GM21367 (cell line): ENCODE results near the gene GSN.

Experiments
- ATAC-seq: cut with Tn5 transposase; IDR thresholded peaks from one replicate; pipeline ENCODE4 v1.9.1; 2021; ENCODE audit not compliant: unreplicated experiment

GSN gene

GRCh38 chr9:121242959-121243346 lies 25.0 kb upstream of the GSN start:
- ATAC-seq: no peak

- no peak for ATAC-seq
These were observed 21.0 kb upstream of the GSN start for GRCh38 chr9:121246821-121247561.

DNA sequence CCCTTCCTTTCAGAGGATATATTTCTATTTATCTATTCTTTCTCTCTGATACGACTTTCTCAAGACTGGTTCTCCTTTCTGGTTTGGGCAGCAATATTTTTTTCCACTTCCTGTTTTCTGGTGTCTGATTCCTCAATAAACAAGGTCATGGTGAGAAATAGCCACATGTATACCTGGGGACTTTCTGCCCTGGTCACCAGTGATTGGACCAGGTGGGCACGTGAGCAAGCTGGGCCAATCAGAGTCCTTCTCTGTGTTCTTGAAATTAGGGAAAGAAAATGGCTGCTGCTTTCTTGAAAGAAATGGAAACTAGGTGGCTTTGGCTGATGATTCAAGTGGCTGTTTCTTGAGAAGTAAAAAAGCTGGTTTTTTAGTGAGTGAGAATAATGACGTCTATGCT lies 18.4 kb upstream of the GSN start:
- no peak for ATAC-seq

GRCh38 chr9:121252104-121252851 lies 15.7 kb upstream of the GSN start:
- no peak for ATAC-seq

DNA sequence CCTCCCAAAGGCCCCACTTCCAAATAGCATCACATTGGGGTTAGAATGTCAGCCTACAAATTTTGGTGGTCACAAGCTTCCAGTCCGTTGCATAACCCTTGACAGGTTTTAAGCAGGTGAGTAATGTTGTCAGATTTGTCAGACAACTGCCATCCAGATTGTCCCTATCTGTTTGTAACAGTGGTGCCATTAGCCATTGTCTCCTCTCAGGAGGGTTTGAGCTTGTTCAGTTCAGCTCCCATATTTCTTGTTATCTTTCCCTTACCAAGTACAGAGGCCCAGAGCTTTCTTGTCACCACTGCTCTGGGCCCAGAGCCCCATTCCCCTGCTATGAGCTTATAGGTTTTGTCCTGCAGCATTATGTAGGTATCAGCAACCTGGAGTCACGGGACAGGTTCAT lies 14.8 kb upstream of the GSN start:
- no peak for ATAC-seq

GRCh38 chr9:121253821-121254501 lies 14.0 kb upstream of the GSN start:
- no peak for ATAC-seq

- ATAC-seq: no peak
These were observed 8.5 kb upstream of the GSN start for GRCh38 chr9:121259498-121259897.

DNA sequence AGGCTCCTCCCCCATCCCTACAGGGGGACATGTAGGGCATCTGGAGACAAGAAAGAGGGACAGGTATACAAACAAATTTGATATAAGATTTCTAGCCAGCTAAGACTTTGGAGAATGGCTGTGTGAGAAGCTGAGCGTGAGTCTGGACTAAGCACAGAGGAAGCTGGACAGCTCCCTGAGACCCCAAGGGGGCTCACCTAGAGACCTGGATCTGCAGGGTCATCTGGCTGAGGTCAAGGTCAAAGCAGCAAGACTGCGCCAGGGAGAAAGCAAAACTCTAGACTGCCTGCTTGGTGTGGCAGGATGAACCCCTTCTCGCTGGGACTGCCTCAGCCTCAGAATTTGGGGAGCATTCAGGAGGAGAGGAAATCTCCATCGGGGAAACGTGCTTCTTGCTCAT lies 8.0 kb upstream of the GSN start:
- no peak for ATAC-seq

DNA sequence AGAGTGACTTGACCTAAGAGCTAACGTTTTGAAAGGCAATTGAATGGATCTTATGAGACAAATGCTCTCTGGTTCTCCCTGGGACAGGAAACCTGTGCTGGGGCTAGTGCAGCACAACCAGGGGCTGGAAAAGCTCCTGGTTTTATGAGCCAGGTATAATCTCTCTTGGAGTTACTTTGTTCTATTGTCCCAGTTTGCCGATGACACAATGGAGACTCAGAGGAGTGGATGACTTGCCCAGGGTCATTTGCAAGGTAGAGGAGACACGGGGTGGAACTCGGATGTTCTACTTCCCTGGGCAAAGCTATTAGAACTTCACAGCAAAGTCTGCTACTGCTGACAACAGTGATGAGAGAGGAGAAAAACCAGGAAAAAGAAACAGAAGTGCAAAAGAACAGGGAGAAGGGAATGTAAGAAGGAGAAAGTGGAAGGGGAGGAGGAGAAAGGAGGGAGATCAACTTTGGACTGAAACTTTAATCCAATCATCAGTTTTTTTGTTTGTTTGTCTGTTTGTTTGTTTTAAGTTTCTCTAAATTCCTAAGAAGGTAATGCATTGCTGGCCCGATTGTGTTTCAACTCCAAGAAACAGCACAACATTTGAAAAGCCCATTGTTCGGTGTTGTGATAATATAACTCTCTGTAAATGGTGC lies 7.4 kb upstream of the GSN start:
- no peak for ATAC-seq

- ATAC-seq: no peak
These were observed 6.9 kb upstream of the GSN start for GRCh38 chr9:121261107-121261460.

GRCh38 chr9:121261755-121262154 lies 6.2 kb upstream of the GSN start:
- no peak for ATAC-seq

- no peak for ATAC-seq
These were observed 5.5 kb upstream of the GSN start for GRCh38 chr9:121262423-121262822.

- no peak for ATAC-seq
These were observed 5.0 kb upstream of the GSN start for GRCh38 chr9:121262953-121263352.

GRCh38 chr9:121266356-121266755 lies 1.6 kb upstream of the GSN start:
- no peak for ATAC-seq

DNA sequence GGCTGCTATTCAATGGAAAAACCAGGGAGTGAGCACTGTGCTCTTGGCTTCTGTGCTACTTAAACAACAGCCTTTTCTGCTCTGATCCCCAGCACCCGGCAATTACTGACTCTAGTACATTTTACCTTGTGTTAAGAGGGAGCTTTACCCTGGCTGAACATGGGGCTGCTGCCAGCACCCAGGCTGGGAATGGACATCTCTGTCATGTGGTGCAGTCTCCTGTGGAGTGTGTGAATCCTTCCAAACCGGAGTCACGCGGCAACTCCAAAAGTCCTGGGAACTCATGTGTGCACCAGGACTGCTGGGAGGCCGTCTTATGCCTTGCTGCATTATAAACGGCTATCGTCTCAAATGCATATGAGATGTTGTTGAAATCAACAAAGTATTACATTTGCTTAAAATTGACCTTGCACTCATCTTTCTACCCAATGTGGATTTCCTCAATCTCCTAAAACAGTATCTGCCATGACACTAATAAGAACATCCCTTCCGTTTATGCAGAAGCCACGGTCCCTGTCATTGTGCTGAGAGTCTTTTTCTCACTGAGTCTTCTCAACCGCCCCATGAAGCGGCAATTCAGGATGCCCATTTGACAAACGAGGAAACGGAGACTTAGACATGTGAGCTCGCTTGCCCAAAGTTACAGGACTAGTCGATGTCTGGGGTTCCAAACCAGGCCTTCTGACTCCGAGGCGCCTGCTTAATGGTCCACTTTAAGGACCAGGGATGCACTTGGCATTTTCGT lies 884 bp upstream of the GSN start:
- ATAC-seq: no peak

DNA sequence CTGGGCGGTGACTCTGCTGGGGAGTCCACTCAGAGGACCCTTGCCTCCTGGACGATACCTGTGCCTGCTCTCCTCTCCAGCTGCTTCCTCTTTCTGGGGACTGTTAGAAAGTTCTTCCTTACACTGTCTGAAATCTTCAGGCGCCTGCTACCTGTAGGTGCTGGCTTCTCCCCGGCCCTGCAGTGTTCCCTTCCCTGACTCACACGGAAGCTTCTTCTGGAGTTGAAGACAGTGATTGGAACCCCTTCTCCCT lies 562 bp downstream of the GSN start:
- ATAC-seq: no peak

DNA sequence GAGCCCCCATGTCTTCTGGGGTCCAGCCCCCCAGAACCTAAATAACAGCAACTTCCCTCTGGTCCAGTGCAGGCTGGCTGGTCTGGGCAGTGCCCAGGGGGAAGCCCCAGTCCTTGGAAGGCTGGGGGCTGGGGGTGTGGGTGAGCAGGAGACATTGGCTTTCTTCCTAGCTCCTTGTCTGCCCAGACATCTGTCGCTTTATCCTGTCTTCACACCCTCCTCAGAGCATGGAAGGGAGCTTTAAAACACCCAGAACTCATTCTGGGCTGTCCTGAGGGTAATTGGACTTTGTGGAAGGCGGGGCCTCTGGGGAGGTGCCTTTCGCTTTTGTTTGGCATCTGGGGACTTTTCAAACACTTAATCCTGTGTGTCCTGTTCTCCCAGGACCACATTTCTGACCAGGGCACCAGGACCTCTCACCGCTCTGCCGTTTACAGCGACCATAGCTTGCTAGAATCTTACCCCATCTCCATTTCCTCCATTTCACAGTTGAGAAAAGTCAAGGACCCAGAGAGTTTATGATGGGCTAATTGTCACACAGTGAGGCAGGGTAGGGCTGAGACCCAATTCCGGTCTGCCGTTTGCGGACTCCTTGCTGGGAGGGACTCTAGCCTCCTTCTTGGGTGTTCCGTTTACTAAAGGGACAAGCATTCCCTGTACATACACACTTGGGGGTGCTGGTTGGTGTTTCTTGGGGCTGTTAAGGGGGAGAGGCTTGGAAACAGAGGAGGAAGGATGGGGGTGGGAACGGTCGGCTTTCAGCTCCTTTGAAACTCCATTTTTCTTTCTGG lies 1.1 kb downstream of the GSN start:
- no peak for ATAC-seq

- no peak for ATAC-seq
These were observed 1.8 kb downstream of the GSN start for GRCh38 chr9:121269642-121270254.

DNA sequence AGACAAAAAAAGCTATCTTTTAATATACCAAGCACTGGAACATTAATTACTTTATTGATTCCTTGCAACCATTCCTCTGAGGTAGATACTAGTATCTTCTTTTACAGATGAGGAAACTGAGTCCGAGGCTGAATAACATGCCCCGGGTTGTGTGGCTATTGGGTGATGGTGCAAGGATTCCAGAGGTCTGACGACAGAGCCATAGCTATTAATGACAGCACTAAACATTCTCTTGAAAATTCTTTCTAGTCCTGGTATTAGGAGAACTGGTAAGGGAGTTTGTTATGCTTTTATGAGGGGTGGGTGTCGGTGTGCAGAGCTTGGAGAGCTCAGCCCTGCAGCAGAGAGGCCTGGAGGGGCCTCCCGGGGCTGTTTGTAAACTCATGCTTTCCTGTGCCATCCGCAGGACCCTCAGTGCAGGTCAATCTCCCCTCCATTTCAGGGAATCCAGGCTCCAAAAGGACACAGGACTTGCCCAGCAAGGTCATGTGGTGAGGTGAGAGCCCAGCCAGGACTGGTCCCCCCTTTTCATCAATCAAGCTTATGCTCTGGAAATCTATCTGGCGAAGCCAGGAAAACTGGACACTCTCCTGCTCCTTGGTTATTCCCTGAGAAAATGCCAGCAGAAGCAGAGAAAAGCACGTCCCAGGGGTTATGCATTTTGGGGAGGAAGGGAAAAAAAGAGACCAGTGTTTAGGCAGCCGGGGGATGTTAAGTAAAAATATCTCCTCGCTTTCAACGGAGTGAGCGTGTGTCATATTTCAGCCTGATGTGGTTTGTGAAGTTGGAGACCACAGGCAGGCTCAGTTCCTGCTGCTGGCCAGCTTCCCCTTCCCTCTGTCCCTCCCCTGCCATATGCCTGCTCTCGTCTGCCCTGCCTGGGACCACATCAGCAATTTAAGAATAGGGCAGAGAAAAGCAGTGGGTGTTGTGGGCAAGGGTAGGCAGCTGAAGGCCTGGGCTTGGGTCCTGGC lies 3.7 kb downstream of the GSN start:
- ATAC-seq: no peak
